Chondrocyte (in vitro differentiated cells): ENCODE results near the gene ZNF488. TPM values are rescaled to one million over a fixed set of nuclear protein-coding genes. Genes with fewer than 3 reads are reported as not detected.

Experiments
- DNase-seq: peaks from one replicate; pipeline ENCODE4 v3.0.0; 2021; ENCODE audit warnings: mixed read lengths, low spot score
- H3K27ac Mint-ChIP-seq: one replicate; pipeline ENCODE4 v1.8.0; 2021; ENCODE audit warnings: mild to moderate bottlenecking, moderate library complexity, mixed read lengths; ENCODE audit not compliant: unreplicated experiment
- H3K27me3 Mint-ChIP-seq: 2 replicates; pipeline ENCODE4 v1.8.0; 2021; ENCODE audit warnings: low read depth, mixed read lengths
- H3K36me3 Mint-ChIP-seq: 2 replicates; pipeline ENCODE4 v1.8.0; 2021; ENCODE audit warnings: low read depth, mixed read lengths
- H3K4me1 Mint-ChIP-seq: 2 replicates; pipeline ENCODE4 v1.8.0; 2021; ENCODE audit warnings: low read depth, mild to moderate bottlenecking, mixed read lengths
- H3K4me3 Mint-ChIP-seq: one replicate; pipeline ENCODE4 v1.8.0; 2021; ENCODE audit warnings: mild to moderate bottlenecking, moderate library complexity, mixed read lengths; ENCODE audit not compliant: unreplicated experiment
- H3K9me3 Mint-ChIP-seq: 2 replicates; pipeline ENCODE4 v1.8.0; 2021; ENCODE audit warnings: low read depth, mixed read lengths
- CTCF ChIP-seq: fragments of 200-600 bp; sonication (generic); IDR thresholded peaks from 2 replicates; pipeline ENCODE4 v1.5.0; 2021; ENCODE audit warnings: antibody characterized with exemption, mild to moderate bottlenecking, moderate library complexity
- total RNA-seq: library from RNA; stranded (reverse); gene quantifications from 3 replicates; pipeline ENCODE4 v1.2.1, GENCODE V29; 2021

Gene ZNF488
- total RNA-seq, 1 donor from 2014 or later = 0.17 TPM

DNA sequence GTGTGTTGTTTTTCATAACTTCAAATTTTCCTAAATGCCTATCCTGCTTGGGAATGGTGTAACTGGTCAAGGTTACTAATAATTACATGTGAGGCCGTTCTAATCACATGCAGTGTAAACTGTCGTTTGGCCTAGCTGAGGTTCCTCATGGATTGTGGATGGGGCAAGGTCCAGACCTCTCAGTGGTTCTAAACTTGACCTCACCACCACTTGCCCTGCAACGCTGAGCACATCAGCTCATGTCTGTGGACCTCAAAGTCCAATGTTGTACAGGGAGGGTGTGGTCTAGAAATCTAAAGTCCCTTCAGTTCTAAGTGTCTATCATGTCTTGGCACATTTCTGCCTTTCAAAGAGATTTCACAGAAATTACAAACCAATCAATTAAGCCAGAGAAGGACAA, 20.3 kb downstream of the ZNF488 start:
- no peak overlapping the region for H3K4me3 Mint-ChIP-seq
- DNase-seq = peak; percentile 27
- no peaks in the 10 kb centered on the region for H3K9me3 Mint-ChIP-seq
- peaks cover 1% of the 10 kb centered on the region for H3K36me3 Mint-ChIP-seq
- TF ChIP-seq CTCF = no peak
- peaks cover 5% of the 10 kb centered on the region for H3K27me3 Mint-ChIP-seq
- no peak overlapping the region for H3K27ac Mint-ChIP-seq
- no peaks in the 10 kb centered on the region for H3K4me1 Mint-ChIP-seq

DNA sequence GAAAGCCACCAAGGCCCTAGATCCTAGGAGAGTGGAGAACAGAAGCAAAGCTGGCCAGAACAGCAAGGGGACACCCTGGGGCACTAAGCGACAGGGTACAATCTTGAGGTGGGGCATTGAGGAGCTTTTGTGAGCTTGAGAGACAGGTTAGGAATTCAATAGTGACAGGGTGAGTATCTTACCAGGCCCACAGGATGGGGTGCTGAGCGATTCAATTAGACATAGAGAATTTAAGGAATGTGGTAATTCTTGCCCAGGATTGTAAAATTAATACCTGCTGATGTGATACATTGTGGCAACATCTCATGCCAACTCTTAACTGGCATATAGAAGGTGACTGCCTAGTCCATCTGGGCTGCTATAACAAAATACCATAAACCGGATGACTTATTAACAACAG, 21.9 kb downstream of the ZNF488 start:
- H3K4me3 Mint-ChIP-seq = no peak overlapping the region
- peaks cover 5% of the 10 kb centered on the region for H3K27me3 Mint-ChIP-seq
- no peak for TF ChIP-seq CTCF
- H3K9me3 Mint-ChIP-seq = no peaks in the 10 kb centered on the region
- DNase-seq = peak; percentile 34
- H3K27ac Mint-ChIP-seq = no peak overlapping the region
- H3K4me1 Mint-ChIP-seq = no peaks in the 10 kb centered on the region
- H3K36me3 Mint-ChIP-seq = no peaks in the 10 kb centered on the region

DNA sequence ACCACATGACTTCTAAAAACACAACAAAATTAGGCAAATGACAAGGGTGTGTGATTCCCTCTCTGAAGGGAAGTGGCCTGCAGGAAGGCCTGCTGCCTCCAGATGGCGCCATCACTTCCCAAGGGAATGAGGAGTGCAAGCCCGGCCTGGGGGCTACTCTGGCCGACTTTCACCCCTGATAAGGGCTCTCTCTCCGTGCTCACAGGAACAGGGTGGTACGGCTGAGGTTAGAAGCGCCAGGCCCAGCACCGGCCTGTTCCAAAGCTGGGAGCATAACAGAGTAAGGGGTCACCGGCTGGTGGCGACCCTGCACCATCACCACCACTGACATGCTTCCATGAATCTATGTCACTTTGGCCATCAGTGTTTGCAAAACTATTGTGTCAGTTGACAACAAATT, 22.8 kb downstream of the ZNF488 start:
- Mint-ChIP-seq H3K27me3 (peaks cover 5% of the 10 kb centered on the region), H3K4me3 (no peak overlapping the region), H3K4me1 (no peaks in the 10 kb centered on the region), H3K36me3 (no peaks in the 10 kb centered on the region), H3K9me3 (no peaks in the 10 kb centered on the region), H3K27ac (no peak overlapping the region)
- peak; percentile 52 for DNase-seq
- peak; percentile 84 for TF ChIP-seq CTCF

DNA sequence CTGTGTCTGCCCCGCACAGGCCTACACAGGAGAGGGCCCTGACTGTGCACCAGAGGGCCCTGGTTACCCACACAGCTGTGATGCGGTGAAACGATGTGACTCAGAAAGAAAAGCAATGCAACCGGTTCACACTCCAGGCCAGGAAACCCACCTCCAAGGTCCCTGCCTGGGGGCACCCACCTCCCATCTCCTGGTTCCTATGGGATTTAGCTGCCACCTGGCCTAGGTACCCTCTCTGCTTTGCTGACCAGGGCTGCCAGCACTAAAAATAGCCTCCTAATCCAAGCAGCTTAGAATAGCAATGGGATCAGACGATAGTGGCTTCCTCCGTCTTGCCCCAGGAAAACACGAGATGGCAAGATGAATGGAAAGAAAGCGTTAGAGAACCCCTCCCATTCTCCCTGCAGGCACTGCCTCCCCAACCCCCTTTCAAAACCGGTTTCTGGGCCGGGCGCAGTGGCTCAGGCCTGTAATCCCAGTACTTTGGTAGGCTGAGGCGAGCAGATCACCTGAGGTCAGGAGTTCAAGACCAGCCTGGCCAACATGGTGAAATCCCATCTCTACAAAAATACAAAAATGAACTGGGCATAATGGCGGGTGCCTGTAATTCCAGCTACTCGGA, 23.6 kb downstream of the ZNF488 start:
- peak; percentile 41 for DNase-seq
- Mint-ChIP-seq H3K27ac (no peak overlapping the region), H3K27me3 (peaks cover 2% of the 10 kb centered on the region), H3K4me1 (no peaks in the 10 kb centered on the region), H3K36me3 (no peaks in the 10 kb centered on the region), H3K4me3 (no peak overlapping the region), H3K9me3 (no peaks in the 10 kb centered on the region)
- no peak for TF ChIP-seq CTCF

GRCh38 chr10:47359626-47360418, 24.3 kb downstream of the ZNF488 start:
- no peak overlapping the region for H3K27ac Mint-ChIP-seq
- no peak for TF ChIP-seq CTCF
- no peaks in the 10 kb centered on the region for H3K9me3 Mint-ChIP-seq
- H3K36me3 Mint-ChIP-seq = no peaks in the 10 kb centered on the region
- no peaks in the 10 kb centered on the region for H3K27me3 Mint-ChIP-seq
- no peaks in the 10 kb centered on the region for H3K4me1 Mint-ChIP-seq
- DNase-seq = peak; percentile 65
- H3K4me3 Mint-ChIP-seq = no peak overlapping the region
